Activated CD4-positive, alpha-beta memory T cell treated with anti-CD3 and anti-CD28 coated beads for 36 hours (primary cell): ENCODE measurements around the gene EIF4G3. TPM values are rescaled to one million over a fixed set of nuclear protein-coding genes. Genes with fewer than 3 reads are reported as not detected.
"Not testable (repeated sequence)": the region's sequence is repeated elsewhere in the genome, so short reads cannot be mapped to it uniquely, and the experiment has no call there.

ENCODE experiments used
- CTCF ChIA-PET: fragments of 350-600 bp; sonication (Branson Sonifier 250); formaldehyde crosslinking; loops from one replicate; lab custom pipeline; 2021; ENCODE audit warnings: antibody characterized with exemption, inconsistent platforms; lab: Charles Lee
- POLR2A ChIA-PET: fragments of 350-600 bp; sonication (Branson Sonifier 250); formaldehyde crosslinking; loops from one replicate; lab custom pipeline; 2021; ENCODE audit warnings: antibody characterized with exemption; lab: Charles Lee
- DNase-seq: peaks from one replicate; pipeline ENCODE4 v3.0.0-alpha.2; 2020
- H3K27ac Mint-ChIP-seq: one replicate; pipeline ENCODE4 v1.8.0; 2021; ENCODE audit warnings: mixed read lengths
- H3K27me3 Mint-ChIP-seq: one replicate; pipeline ENCODE4 v1.8.0; 2021; ENCODE audit warnings: mixed read lengths
- H3K36me3 Mint-ChIP-seq: one replicate; pipeline ENCODE4 v1.8.0; 2021; ENCODE audit warnings: mixed read lengths
- H3K4me1 Mint-ChIP-seq: one replicate; pipeline ENCODE4 v1.8.0; 2021; ENCODE audit warnings: low read depth, mixed read lengths
- H3K4me3 Mint-ChIP-seq: one replicate; pipeline ENCODE4 v1.8.0; 2021; ENCODE audit warnings: mild to moderate bottlenecking, mixed read lengths
- H3K9me3 Mint-ChIP-seq: one replicate; pipeline ENCODE4 v1.8.0; 2021; ENCODE audit warnings: mixed read lengths
- intact Hi-C: fragments of 100-400 bp; cut with micrococcal nuclease; formaldehyde crosslinking; loops from one replicate; pipeline ENCODE4 v1.15.1; 2023
- total RNA-seq, 2 experiments: library from RNA; stranded (reverse); gene quantifications; one replicate each; pipeline ENCODE4 v1.2.3, GENCODE V29; 2021

EIF4G3 gene
- total RNA-seq, 2 experiments from 2014 or later = 39.9 to 42.7 TPM

- Mint-ChIP-seq H3K36me3 (peaks cover 21% of the 10 kb centered on the region), H3K27me3 (no peaks in the 10 kb centered on the region), H3K4me3 (no peak overlapping the region), H3K9me3 (no peaks in the 10 kb centered on the region), H3K27ac (no peak overlapping the region), H3K4me1 (no peaks in the 10 kb centered on the region)
- DNase-seq = no peak
- CTCF ChIA-PET = no interaction called here
- intact Hi-C loops = no loop called here
- POLR2A ChIA-PET = no interaction called here
Measured at GRCh38 chr1:20834192-20834591, 342.5 kb downstream of the EIF4G3 start.

GRCh38 chr1:20830378-20830777 lies 346.3 kb downstream of the EIF4G3 start:
- CTCF ChIA-PET = interaction anchor here (1.6 kb wide), 1 partner anchor 133 kb away, joined by 4 read pairs; no protein-coding TSS in a partner anchor
- intact Hi-C loops = no loop called here
- H3K36me3 Mint-ChIP-seq = peaks cover 23% of the 10 kb centered on the region
- POLR2A ChIA-PET = no interaction called here
- no peak for DNase-seq
- no peaks in the 10 kb centered on the region for H3K9me3 Mint-ChIP-seq
- H3K4me1 Mint-ChIP-seq = no peaks in the 10 kb centered on the region
- H3K27ac Mint-ChIP-seq = no peak overlapping the region
- no peak overlapping the region for H3K4me3 Mint-ChIP-seq
- no peaks in the 10 kb centered on the region for H3K27me3 Mint-ChIP-seq

DNA sequence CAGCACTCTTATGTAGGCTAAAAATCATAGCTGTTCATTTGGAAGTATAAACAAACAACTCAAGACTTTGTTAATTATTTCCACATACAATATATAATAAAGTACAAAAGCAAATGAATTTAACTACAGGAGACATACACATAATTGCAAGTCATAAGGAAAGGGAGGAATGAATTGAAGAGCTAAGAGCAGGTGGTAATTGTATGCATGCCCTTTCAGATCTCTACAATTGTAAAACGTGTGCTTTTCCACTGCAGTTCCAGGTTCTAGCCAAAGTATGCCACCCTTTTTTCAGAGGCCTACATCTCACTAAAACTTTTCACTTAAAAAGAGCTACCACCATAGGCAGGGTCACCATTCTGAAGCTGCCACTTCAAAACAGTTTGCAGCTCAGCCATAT lies 346.8 kb downstream of the EIF4G3 start:
- Mint-ChIP-seq H3K27me3 (no peaks in the 10 kb centered on the region), H3K27ac (no peak overlapping the region), H3K36me3 (peaks cover 19% of the 10 kb centered on the region), H3K4me3 (no peak overlapping the region), H3K4me1 (no peaks in the 10 kb centered on the region), H3K9me3 (no peaks in the 10 kb centered on the region)
- POLR2A ChIA-PET = interaction anchor here (0.6 kb wide), 1 partner anchor 39 kb away, joined by 3 read pairs; no protein-coding TSS in a partner anchor
- no peak for DNase-seq
- intact Hi-C loops = no loop called here
- CTCF ChIA-PET = interaction anchor here (1.6 kb wide), 1 partner anchor 133 kb away, joined by 4 read pairs; no protein-coding TSS in a partner anchor

- H3K4me1 Mint-ChIP-seq = no peaks in the 10 kb centered on the region
- DNase-seq = no peak
- intact Hi-C loops = no loop called here
- peaks cover 17% of the 10 kb centered on the region for H3K36me3 Mint-ChIP-seq
- ChIA-PET CTCF (no interaction called here), POLR2A (interaction anchor here (0.5 to 0.6 kb wide), 2 partner anchors 39 to 330 kb away, joined by 3 read pairs; no protein-coding TSS in a partner anchor)
- H3K27ac Mint-ChIP-seq = no peak overlapping the region
- H3K27me3 Mint-ChIP-seq = no peaks in the 10 kb centered on the region
- no peak overlapping the region for H3K4me3 Mint-ChIP-seq
- no peaks in the 10 kb centered on the region for H3K9me3 Mint-ChIP-seq
Measured at GRCh38 chr1:20829531-20829930, 347.2 kb downstream of the EIF4G3 start.

DNA sequence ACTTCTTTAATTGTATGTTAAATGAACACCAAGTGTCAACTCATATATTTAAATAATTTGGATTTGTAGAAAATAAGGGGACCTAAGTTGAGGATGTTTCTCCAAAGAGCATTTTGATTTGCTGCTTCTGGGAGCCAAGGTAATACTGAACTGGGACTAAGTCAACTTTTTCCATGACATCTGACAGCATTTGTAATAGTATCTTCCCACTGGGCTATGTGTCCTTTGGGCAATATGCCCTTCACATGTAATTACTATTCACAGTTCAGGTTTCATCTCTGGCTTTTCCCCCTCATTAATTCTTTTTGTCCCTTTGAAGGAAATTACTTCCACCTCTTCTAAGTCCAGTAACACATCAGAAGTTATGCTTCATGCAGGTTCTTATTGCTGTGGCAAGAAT lies 352.9 kb downstream of the EIF4G3 start:
- Mint-ChIP-seq H3K4me1 (no peaks in the 10 kb centered on the region), H3K9me3 (no peaks in the 10 kb centered on the region), H3K36me3 (peaks cover 10% of the 10 kb centered on the region), H3K4me3 (no peak overlapping the region), H3K27me3 (no peaks in the 10 kb centered on the region), H3K27ac (no peak overlapping the region)
- DNase-seq = no peak
- ChIA-PET CTCF (interaction anchor here (1.1 kb wide), 1 partner anchor 372 kb away, joined by 3 read pairs; no protein-coding TSS in a partner anchor), POLR2A (no interaction called here)
- intact Hi-C loops = no loop called here

GRCh38 chr1:20821466-20821865 lies 355.2 kb downstream of the EIF4G3 start:
- intact Hi-C loops = no loop called here
- CTCF ChIA-PET = no interaction called here
- H3K9me3 Mint-ChIP-seq = no peaks in the 10 kb centered on the region
- peaks cover 8% of the 10 kb centered on the region for H3K36me3 Mint-ChIP-seq
- no peaks in the 10 kb centered on the region for H3K27me3 Mint-ChIP-seq
- no peaks in the 10 kb centered on the region for H3K4me1 Mint-ChIP-seq
- H3K4me3 Mint-ChIP-seq = no peak overlapping the region
- POLR2A ChIA-PET = no interaction called here
- no peak for DNase-seq
- no peak overlapping the region for H3K27ac Mint-ChIP-seq

GRCh38 chr1:20819818-20820217 lies 356.9 kb downstream of the EIF4G3 start:
- intact Hi-C loops = no loop called here
- Mint-ChIP-seq H3K27me3 (no peaks in the 10 kb centered on the region), H3K4me1 (no peaks in the 10 kb centered on the region), H3K9me3 (no peaks in the 10 kb centered on the region), H3K4me3 (no peak overlapping the region), H3K27ac (no peak overlapping the region), H3K36me3 (peaks cover 6% of the 10 kb centered on the region)
- CTCF ChIA-PET = no interaction called here
- DNase-seq = no peak
- POLR2A ChIA-PET = no interaction called here

GRCh38 chr1:20814534-20814871 lies 362.2 kb downstream of the EIF4G3 start:
- DNase-seq = no peak
- Mint-ChIP-seq H3K36me3 (peaks cover 5% of the 10 kb centered on the region), H3K27ac (no peak overlapping the region), H3K9me3 (no peaks in the 10 kb centered on the region), H3K4me1 (no peaks in the 10 kb centered on the region), H3K27me3 (no peaks in the 10 kb centered on the region), H3K4me3 (no peak overlapping the region)
- intact Hi-C loops = no loop called here
- CTCF ChIA-PET = no interaction called here
- POLR2A ChIA-PET = no interaction called here

GRCh38 chr1:20811916-20812315 lies 364.8 kb downstream of the EIF4G3 start:
- Mint-ChIP-seq H3K27me3 (no peaks in the 10 kb centered on the region), H3K4me3 (no peak overlapping the region), H3K4me1 (no peaks in the 10 kb centered on the region), H3K36me3 (peaks cover 6% of the 10 kb centered on the region), H3K27ac (no peak overlapping the region), H3K9me3 (no peaks in the 10 kb centered on the region)
- DNase-seq = no peak
- ChIA-PET POLR2A (no interaction called here), CTCF (no interaction called here)
- intact Hi-C loops = no loop called here

- Mint-ChIP-seq H3K27ac (no peak overlapping the region), H3K36me3 (no peaks in the 10 kb centered on the region), H3K27me3 (peaks cover 3% of the 10 kb centered on the region), H3K4me1 (peaks cover under 1% of the 10 kb centered on the region), H3K9me3 (no peaks in the 10 kb centered on the region), H3K4me3 (no peak overlapping the region)
- no peak for DNase-seq
- ChIA-PET CTCF (no interaction called here), POLR2A (no interaction called here)
- intact Hi-C loops = no loop called here
Measured at GRCh38 chr1:20793236-20793635, 383.5 kb downstream of the EIF4G3 start.

DNA sequence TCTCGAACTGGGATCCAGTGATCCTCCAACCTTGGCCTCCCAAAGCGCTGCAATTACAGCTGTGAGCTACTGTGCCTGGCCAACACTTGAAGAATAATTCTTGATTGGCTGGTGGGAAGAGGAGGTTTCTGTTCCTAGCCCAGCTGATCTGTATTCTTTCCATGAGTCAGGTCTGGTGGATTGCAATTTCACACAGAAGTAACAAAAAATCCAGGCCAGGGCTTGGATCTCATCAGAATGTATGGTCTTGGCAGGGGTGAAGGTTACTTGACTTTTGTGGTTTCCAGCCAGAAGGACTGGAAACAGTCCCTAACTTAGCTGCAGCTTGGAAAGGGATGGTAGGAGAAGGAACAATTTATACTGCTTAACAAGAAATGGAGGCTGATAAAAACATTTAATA lies 384.5 kb downstream of the EIF4G3 start:
- intact Hi-C loops = no loop called here
- peaks cover 9% of the 10 kb centered on the region for H3K4me1 Mint-ChIP-seq
- POLR2A ChIA-PET = interaction anchor here (0.8 kb wide), 1 partner anchor 11 kb away, joined by 3 read pairs; no protein-coding TSS in a partner anchor
- H3K27me3 Mint-ChIP-seq = peaks cover 3% of the 10 kb centered on the region
- no peak overlapping the region for H3K27ac Mint-ChIP-seq
- no peak for DNase-seq
- CTCF ChIA-PET = interaction anchor here (1.0 kb wide), 1 partner anchor 11 kb away, joined by 3 read pairs; no protein-coding TSS in a partner anchor
- H3K9me3 Mint-ChIP-seq = no peaks in the 10 kb centered on the region
- H3K4me3 Mint-ChIP-seq = no peak overlapping the region
- H3K36me3 Mint-ChIP-seq = no peaks in the 10 kb centered on the region

GRCh38 chr1:20790785-20791184 lies 385.9 kb downstream of the EIF4G3 start:
- intact Hi-C loops = no loop called here
- no peak overlapping the region for H3K4me3 Mint-ChIP-seq
- ChIA-PET POLR2A (interaction anchor here (0.7 kb wide), 1 partner anchor 39 kb away, joined by 3 read pairs; no protein-coding TSS in a partner anchor), CTCF (no interaction called here)
- H3K36me3 Mint-ChIP-seq = peaks cover 2% of the 10 kb centered on the region
- DNase-seq = no peak
- H3K27ac Mint-ChIP-seq = no peak overlapping the region
- H3K9me3 Mint-ChIP-seq = no peaks in the 10 kb centered on the region
- peaks cover 9% of the 10 kb centered on the region for H3K4me1 Mint-ChIP-seq
- peaks cover 3% of the 10 kb centered on the region for H3K27me3 Mint-ChIP-seq

DNA sequence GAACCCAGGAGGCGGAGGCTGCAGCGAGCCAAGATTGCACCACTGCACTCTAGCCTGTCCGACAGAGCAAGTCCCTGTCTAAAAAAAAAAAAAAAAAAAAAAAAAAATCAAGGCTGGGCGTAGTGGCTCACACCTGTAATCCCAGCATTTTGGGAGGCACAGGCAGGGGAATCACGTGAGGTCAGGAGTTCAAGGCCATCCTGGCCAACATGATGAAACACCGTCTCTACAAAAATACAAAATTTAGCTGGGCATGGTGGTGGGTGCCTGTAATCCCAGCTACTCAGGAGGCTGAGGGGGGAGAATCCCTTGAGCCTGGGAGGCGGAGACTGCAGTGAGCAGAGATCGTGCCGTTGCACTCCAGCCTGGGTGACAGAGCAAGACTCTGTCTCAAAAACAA lies 387.1 kb downstream of the EIF4G3 start:
- H3K9me3 Mint-ChIP-seq, H3K27ac Mint-ChIP-seq, CTCF ChIA-PET, intact Hi-C loops, H3K4me3 Mint-ChIP-seq, H3K36me3 Mint-ChIP-seq, H3K27me3 Mint-ChIP-seq, DNase-seq: not testable (repeated sequence)
- peaks cover 15% of the 10 kb centered on the region for H3K4me1 Mint-ChIP-seq
- POLR2A ChIA-PET = interaction anchor here (0.6 kb wide), 1 partner anchor 8 kb away, joined by 5 read pairs; no protein-coding TSS in a partner anchor
